H54 (cell line): Measurements from ENCODE around the gene PLEKHM3.

Experiments used
- DNase-seq: peaks from one replicate; pipeline ENCODE4 v3.0.0; 2011; ENCODE audit warnings: low spot score, mixed read lengths; ENCODE audit not compliant: insufficient read length
- FAIRE-seq: peaks from 3 replicates; lab custom pipeline; 2011; peaks lifted over from hg19 to GRCh38; lab: Jason Lieb, UNC
- POLR2A ChIP-seq: IDR thresholded peaks from 2 replicates; pipeline ENCODE4 v1.6.1; 2011; ENCODE audit warnings: low read depth, mild to moderate bottlenecking, low read length

Gene PLEKHM3

DNA sequence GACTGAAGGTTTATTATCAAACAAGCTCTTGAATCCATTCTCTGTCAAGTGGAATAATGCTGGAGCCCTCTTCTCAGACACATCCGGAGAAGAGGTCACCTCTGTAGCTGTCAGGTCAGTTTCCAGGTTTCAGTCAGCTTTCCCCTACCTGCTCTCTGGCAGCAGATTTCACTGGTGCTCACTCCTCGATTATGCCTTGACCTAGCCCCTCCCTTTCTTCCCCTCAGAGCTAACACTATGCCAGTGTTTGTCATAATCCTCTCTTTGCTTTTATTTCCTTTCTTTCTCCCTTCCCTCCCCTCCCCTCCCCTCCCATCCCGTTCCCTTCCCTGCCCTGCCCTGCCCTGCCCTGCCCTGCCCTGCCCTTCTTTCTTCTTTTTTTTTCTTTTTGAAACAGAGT lies 22.5 kb upstream of the PLEKHM3 start:
- FAIRE-seq (no peak), DNase-seq (no peak)
- TF ChIP-seq POLR2A: no peak

DNA sequence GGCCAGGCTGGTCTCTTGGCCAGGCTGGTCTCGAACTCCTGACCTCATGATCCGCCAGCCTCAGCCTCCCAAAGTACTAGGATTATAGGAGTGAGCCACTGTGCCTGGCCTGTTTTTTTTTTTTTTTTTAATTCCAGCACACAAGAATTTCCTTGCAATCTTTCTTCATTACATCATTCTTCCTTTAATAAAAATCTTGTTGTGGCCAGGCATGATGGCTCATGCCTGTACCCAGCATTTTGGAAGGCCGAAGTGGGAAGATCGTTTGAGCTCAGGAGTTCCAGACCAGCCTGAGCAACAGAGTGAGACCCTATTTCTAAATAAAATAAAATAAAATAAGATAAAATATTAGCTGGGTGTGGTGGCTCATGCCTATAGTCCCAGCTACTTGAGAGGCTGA lies 21.4 kb upstream of the PLEKHM3 start:
- no peak for TF ChIP-seq POLR2A
- DNase-seq (no peak), FAIRE-seq (no peak)

DNA sequence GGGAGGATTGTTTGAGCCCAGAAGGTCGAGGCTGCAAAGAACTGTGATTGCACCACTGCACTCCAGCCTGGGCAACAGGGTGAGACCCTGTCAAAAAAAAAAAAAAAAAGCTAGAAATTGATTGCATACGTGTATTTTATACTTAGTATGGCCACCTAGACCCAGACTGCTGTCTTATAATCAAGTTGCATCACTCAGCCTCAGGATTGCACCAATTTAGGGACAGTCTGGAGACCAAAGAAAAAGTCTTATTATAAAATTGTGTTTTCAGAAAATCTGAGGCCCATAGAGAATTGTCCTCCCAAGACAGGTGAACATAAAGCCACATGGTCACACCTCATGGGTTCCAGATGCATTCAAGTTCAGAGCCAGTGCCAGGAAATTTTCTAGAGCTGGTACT lies 17.1 kb upstream of the PLEKHM3 start:
- FAIRE-seq (no peak), DNase-seq (no peak)
- TF ChIP-seq POLR2A: no peak

DNA sequence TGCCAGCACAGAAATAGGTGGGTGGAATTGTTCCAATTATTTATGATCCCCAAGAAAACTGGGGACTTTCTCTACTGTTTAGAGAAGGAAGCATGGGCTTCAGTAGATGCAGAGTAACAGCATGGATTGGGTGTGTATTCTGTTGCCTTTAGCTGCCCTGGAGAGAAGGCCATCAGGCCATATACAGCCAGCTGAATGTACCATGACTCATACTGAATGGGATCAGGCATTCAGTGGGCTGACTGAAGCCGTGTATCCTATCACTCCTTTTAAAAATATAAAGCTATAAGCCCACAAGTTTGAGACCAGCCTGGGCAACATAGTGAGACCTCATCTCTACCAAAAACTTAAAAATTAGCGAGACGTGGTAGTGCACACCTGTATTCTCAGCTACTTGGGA lies 16.7 kb upstream of the PLEKHM3 start:
- DNase-seq: no peak
- FAIRE-seq: peak; percentile 90
- no peak for TF ChIP-seq POLR2A

DNA sequence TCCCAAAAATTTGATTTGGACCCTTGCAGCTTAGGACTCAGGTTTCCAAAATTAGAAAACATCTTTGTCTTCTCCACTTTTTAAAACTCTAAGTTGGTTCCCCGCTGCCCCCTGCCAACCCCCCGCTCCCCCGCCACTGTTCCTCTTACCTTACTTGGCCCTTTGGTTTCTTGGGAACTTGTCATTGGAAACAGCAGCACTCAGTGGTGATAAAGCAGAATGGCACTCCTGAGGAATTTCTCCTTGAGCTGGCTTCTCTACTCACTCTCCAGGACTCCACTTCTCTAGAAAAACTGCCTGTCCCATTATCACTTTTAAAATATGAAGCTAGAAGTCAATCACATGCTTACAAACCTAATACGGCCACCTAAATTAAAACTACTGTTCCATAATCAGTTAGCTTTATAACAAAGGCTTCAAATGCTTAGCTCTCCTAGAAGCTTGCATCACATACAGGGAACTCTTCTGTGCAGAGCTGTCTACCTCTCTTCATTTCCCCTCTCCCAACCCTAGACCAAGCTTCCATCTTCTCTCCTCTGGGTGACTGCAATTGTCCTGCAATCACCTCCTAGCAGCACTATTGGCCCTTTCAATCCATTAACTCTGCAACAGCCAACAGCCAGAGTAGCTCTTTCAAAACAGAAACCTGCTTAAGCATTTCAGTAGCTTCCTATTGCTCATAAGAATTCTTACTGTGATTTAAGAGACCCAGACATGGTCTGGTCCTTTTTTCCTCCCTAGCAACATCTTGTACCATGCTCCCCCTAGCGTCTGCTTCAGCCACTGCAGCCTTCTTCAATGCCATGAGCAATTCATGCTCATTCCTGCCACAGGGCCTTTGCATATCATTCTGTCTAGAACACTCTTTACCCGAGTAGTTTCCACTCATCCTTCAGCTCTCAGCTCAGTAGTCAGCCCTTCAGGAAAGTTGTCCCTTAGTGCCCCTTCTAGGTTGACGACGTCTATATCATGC lies 15.2 kb upstream of the PLEKHM3 start:
- DNase-seq (no peak), FAIRE-seq (peak; percentile 68)
- no peak for TF ChIP-seq POLR2A

DNA sequence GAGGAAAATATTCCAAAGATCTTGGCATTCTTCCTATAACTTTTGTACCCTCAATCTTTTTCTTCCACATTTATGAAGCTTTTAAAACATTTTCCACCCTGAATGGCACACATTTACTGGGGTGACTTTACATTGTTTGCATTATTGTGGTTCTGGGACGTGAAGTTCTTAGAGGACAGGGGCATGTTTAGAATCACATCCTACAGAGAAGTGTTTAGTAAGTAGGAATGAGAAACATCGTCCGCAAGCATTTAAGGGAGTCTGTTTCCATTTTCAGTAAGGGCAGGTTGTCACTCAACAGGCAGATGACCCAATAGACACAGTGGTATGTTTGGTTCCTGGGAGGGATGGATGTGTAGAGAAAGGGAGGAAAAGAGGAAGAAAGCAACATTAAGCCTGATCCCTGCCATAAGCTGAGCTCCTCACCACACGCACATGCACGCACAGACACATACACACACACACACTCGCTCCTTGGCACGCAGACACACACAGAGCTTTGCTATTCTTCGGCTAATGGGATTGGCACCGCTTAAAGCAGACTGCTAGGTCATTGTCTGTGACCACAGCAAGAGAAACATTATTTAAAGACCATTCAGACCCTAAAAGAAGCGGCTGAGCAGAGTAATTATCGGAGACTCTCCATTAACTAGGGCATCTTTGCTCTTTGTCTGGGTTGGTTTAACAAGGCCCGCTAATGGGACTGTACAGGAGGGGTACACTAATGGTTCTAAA lies 14.2 kb upstream of the PLEKHM3 start:
- DNase-seq: no peak
- no peak for TF ChIP-seq POLR2A
- no peak for FAIRE-seq

DNA sequence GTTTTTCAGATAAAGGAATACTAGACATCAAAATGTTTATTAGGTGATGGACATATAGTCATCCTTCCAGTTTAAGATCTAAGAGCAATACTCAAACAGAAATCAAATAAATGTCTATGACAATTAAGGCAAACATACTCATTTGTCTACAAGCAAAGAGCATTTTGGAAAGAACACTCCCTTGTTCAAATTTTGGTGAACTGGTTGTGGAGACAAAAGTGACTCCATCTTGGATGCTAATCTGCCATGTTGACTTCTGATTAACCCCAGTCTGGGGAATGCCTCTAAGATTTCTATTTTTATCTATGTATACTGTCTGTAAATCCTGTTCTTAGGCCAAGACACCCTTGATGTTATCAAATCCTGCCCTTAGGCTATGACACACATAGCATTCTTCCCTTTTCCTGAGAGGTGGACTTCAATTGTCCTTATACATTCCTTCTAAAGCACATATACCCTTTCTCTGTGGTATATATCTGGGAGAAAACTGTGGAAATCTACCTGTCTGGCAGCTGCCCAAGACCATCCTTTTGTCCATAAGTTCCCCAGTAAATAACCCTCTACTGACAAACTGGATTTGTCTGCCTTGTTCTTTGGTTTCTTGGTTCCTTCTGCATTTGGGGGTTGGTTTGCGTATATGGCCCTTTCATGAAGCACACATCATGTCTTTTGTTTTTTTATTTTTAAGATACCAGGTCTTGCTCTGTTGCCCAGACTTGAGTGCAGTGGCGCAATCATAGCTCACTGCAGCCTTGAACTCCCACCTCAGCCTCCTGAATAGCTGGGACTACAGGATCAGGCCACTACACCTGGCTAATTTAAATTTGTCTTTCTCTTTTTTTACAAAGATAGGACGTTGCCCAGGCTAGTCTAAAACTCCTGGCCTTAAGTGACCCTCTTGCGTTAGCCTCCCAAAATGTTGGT lies 12.5 kb upstream of the PLEKHM3 start:
- no peak for FAIRE-seq
- no peak for DNase-seq
- TF ChIP-seq POLR2A: no peak

DNA sequence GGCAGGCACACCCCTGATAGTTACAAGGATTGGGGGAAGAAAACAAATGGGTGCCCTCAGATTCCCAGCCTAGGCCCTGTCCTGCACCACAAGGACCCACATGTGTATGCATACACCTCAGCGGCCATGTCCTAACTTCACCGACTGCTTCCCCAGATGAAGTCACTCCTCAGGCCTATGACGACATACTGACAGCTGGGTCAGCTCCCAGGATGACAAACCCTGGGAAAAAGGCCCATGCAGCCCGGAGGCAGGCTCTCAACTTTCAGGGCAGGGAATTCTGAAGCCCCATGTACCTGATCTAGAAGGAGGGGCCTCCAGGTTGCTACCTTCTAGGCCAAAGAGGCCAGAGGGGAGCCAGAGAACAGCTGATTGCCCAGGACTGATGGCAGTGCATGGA lies 11.0 kb upstream of the PLEKHM3 start:
- DNase-seq (no peak), FAIRE-seq (no peak)
- no peak for TF ChIP-seq POLR2A

DNA sequence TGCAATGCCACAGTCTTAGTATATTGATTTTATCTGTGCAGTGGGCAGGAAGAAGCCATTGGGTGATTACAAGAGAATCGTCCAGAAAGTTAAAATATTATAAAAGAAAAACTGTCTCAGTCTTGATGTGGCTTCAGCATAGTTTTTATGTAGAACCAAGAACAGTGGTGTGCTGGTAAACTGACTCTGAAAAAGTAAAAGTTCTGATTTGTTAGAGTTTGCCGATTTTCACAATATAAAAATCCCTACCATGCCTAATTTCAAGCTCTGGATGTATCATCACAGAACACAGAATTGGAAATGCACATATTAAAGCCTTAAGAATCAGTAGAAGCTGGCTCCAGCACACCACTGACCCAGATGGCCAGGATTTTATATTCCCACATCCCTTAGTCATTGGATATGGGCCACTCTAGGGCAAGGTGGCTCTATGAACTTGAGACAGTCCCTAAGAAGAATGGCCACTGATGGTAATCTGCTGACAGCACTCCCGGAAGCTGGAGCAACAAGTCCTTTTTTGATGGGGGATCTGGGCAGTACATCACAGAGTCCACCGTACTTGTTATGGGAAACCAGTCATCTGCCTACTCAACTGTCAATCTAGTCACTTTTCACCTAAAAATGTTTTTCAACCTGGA lies 9.3 kb upstream of the PLEKHM3 start:
- TF ChIP-seq POLR2A: no peak
- DNase-seq (no peak), FAIRE-seq (no peak)

DNA sequence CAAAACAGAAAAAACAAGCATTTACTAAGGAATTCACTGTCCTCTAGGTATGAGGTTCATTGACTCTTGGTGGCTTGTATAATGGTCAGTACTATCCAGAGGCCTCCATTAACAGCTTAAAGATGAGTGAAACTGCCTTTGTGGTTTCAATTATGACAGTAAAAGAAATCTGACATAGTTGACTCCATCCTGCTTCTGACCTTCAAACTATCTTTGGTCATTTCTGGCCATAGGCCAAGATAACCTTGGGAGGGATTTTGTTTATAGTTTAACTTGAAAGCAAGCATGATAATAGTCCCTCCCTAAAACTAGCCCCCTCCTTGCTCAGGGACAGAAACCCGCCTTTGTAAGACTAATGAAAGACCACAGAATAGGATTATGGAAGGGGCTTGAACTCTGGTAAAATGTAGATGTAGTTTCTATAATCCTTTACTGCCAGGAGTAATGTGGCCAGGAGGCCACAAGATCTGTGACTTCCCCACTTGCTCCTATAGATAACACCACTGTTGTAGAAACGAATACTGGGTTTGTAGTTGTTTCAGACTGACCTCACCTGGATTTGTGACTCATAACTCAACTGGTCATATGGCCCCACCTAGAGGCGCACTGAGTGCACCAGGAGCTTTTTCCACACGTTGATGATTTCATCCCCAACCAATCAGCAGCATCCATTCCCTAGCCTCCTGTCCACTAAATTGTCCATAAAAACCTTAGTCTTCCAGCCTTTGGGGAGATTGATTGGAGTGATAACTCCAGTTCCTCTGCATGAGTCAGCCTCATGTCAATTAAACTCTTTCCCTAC lies 8.6 kb upstream of the PLEKHM3 start:
- no peak for DNase-seq
- TF ChIP-seq POLR2A: no peak
- FAIRE-seq: peak; percentile 45

DNA sequence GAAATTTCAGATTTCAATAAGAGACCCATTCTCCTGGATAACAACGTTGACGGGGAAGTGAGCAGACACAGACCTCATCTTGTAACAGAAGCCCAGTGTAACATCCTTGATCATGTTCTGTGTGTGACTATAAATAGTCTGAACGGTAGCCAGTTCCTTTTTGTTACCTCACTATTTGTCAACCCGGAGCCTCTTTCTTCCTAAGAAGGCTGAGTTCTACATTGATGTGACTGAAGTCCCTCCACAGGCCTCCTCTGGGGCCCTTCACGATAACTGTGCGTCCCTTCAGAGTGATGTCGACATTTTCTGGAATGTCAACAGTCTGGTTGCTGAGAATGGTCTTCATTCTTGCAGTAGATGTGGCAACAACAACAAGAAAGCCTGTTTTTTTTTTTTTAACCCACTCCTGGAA lies 6.3 kb upstream of the PLEKHM3 start:
- no peak for TF ChIP-seq POLR2A
- DNase-seq (no peak), FAIRE-seq (no peak)

DNA sequence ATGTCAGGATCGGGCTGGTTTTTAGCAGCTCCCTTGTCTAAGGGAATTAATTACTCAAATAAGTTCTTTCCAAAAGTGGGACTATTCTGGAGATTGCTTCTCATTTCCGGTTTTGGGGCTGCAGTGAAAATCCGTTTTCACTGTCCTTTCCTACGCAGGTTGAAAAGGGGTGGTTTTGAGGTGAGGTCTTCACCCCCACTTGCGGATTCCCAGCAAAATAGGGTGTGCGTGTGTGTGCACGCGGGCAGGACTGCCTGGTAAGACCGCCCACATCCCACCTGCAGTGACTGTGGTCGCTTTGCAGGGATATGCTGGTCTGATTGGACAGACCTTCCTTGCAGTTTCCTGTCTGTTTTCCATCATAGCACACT lies 472 bp upstream of the PLEKHM3 start:
- FAIRE-seq (no peak), DNase-seq (no peak)
- no peak for TF ChIP-seq POLR2A

DNA sequence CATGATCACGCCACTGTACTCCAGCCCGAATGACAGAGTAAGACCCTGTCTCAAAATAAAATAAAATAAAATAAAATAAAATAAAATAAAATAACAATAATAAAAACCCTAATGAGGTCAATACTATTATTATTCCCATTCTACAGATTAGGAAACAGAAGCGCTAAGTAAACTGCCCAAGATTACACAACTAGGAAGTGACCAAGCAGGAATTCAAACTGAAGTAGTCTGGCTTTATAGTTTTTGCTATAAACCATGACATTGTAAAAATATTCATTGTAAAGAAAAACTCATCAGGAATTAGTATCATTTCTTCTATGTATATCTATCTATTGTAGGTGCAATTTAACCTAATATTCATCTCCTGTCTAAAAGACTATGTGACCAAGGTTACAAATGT lies 1.2 kb downstream of the PLEKHM3 start:
- DNase-seq (no peak), FAIRE-seq (no peak)
- no peak for TF ChIP-seq POLR2A
